H9 (cell line): ENCODE results near the gene TRNT1. TPM values are rescaled to one million over a fixed set of nuclear protein-coding genes. Genes with fewer than 3 reads are reported as not detected.

ENCODE experiments used
- DNase-seq: peaks from one replicate; pipeline ENCODE4 v3.0.0-alpha.2; 2017
- H2AFZ ChIP-seq: one replicate; pipeline ENCODE4 v1.6.1; 2013; ENCODE audit warnings: mild to moderate bottlenecking, low read length, control low read depth, moderate library complexity
- H2AK5ac ChIP-seq: 2 replicates; pipeline ENCODE4 v1.6.1; 2013; ENCODE audit warnings: low read length, control low read depth, mixed read lengths; ENCODE audit not compliant: insufficient read length
- H2BK120ac ChIP-seq: one replicate; pipeline ENCODE4 v1.6.1; 2013; ENCODE audit warnings: low read depth, mild to moderate bottlenecking, low read length, control low read depth, inconsistent platforms; ENCODE audit not compliant: poor library complexity, severe bottlenecking
- H2BK12ac ChIP-seq: 2 replicates; pipeline ENCODE4 v1.6.1; 2013; ENCODE audit warnings: low read length, control low read depth, mixed read lengths, low read depth; ENCODE audit not compliant: insufficient read length
- H2BK15ac ChIP-seq: 2 replicates; pipeline ENCODE4 v1.6.1; 2013; ENCODE audit warnings: low read depth, low read length, control low read depth
- H2BK20ac ChIP-seq: one replicate; pipeline ENCODE4 v1.6.1; 2013; ENCODE audit warnings: low read depth, mild to moderate bottlenecking, low read length, control low read depth, inconsistent platforms; ENCODE audit not compliant: poor library complexity, severe bottlenecking
- H2BK5ac ChIP-seq: 2 replicates; pipeline ENCODE4 v1.6.1; 2013; ENCODE audit warnings: low read length, control low read depth, mixed read lengths; ENCODE audit not compliant: insufficient read length
- H3K14ac ChIP-seq: 2 replicates; pipeline ENCODE4 v1.6.1; 2013; ENCODE audit warnings: low read length, control low read depth; ENCODE audit not compliant: insufficient read depth
- H3K18ac ChIP-seq: 2 replicates; pipeline ENCODE4 v1.6.1; 2013; ENCODE audit warnings: low read depth, mild to moderate bottlenecking, mixed read lengths, low read length, control low read depth; ENCODE audit not compliant: insufficient read length
- H3K23ac ChIP-seq: 2 replicates; pipeline ENCODE4 v1.6.1; 2013; ENCODE audit warnings: low read length, control low read depth, mixed read lengths, low read depth; ENCODE audit not compliant: insufficient read length
- H3K23me2 ChIP-seq: 2 replicates; pipeline ENCODE4 v1.6.1; 2013; ENCODE audit warnings: low read depth, mild to moderate bottlenecking, mixed read lengths, low read length, control low read depth; ENCODE audit not compliant: insufficient read length, poor library complexity, severe bottlenecking
- H3K27ac ChIP-seq: 2 replicates; pipeline ENCODE4 v1.5.1; 2013; ENCODE audit warnings: low read length, control low read depth, mixed read lengths, low read depth; ENCODE audit not compliant: insufficient read length
- H3K27me3 ChIP-seq: 2 replicates; pipeline ENCODE4 v1.6.1; 2013; ENCODE audit warnings: low read length, control low read depth, inconsistent platforms; ENCODE audit not compliant: insufficient read depth
- H3K4ac ChIP-seq: 2 replicates; pipeline ENCODE4 v1.6.1; 2013; ENCODE audit warnings: low read depth, mild to moderate bottlenecking, control low read depth, inconsistent platforms, low read length, moderate library complexity
- H3K4me1 ChIP-seq: 2 replicates; pipeline ENCODE4 v1.6.1; 2013; ENCODE audit warnings: low read length, control low read depth, inconsistent platforms; ENCODE audit not compliant: insufficient read depth
- H3K4me2 ChIP-seq: 2 replicates; pipeline ENCODE4 v1.6.1; 2013; ENCODE audit warnings: low read length, control low read depth, mixed read lengths; ENCODE audit not compliant: insufficient read length, insufficient read depth
- H3K56ac ChIP-seq: 2 replicates; pipeline ENCODE4 v1.6.1; 2013; ENCODE audit warnings: low read depth, mild to moderate bottlenecking, mixed read lengths, low read length, control low read depth; ENCODE audit not compliant: insufficient read length
- H3K79me1 ChIP-seq: 2 replicates; pipeline ENCODE4 v1.6.1; 2013; ENCODE audit warnings: low read depth, mild to moderate bottlenecking, moderate library complexity, low read length, control low read depth, inconsistent platforms; ENCODE audit not compliant: insufficient read depth, poor library complexity, severe bottlenecking
- H3K79me2 ChIP-seq: 2 replicates; pipeline ENCODE4 v1.6.1; 2013; ENCODE audit warnings: low read length, control low read depth, inconsistent platforms; ENCODE audit not compliant: insufficient read depth
- H3K9ac ChIP-seq: 2 replicates; pipeline ENCODE4 v1.6.1; 2013; ENCODE audit warnings: low read length, control low read depth, mixed read lengths; ENCODE audit not compliant: insufficient read length; ENCODE audit errors: extremely low read depth
- H3K9me3 ChIP-seq: one replicate; pipeline ENCODE4 v1.6.1; 2013; ENCODE audit warnings: low read depth, low read length, inconsistent platforms; ENCODE audit not compliant: control insufficient read depth
- H3T11ph ChIP-seq: one replicate; pipeline ENCODE4 v1.6.1; 2013; ENCODE audit warnings: mild to moderate bottlenecking, low read length, control low read depth, inconsistent platforms
- H4K20me1 ChIP-seq: one replicate; pipeline ENCODE4 v1.6.1; 2013; ENCODE audit not compliant: control insufficient read depth, insufficient read length, insufficient read depth
- H4K5ac ChIP-seq: 2 replicates; pipeline ENCODE4 v1.6.1; 2013; ENCODE audit warnings: low read depth, mild to moderate bottlenecking, mixed read lengths, low read length, control low read depth; ENCODE audit not compliant: insufficient read length
- H4K8ac ChIP-seq: replicated peaks from 2 replicates; pipeline ENCODE4 v1.6.1; 2013; ENCODE audit warnings: low read length, control low read depth, mixed read lengths, low read depth; ENCODE audit not compliant: insufficient read length
- H4K91ac ChIP-seq: 2 replicates; pipeline ENCODE4 v1.6.1; 2013; ENCODE audit warnings: low read depth, mild to moderate bottlenecking, moderate library complexity, mixed read lengths, low read length, control low read depth; ENCODE audit not compliant: insufficient read length
- H3K27ac Mint-ChIP-seq, 3 experiments: 2 replicates in 2 of 3; 3 replicates in 1 of 3; pipeline ENCODE4 v1.8.0; 2020 to 2021; ENCODE audit warnings: mixed read lengths in 3 of 3, mild to moderate bottlenecking in 1 of 3, moderate library complexity in 1 of 3
- H3K27me3 Mint-ChIP-seq: 2 replicates; pipeline ENCODE4 v1.8.0; 2021; ENCODE audit warnings: low read depth, mild to moderate bottlenecking, moderate library complexity, mixed read lengths
- H3K36me3 Mint-ChIP-seq, 3 experiments: 2 replicates in 2 of 3; 3 replicates in 1 of 3; pipeline ENCODE4 v1.8.0; 2020 to 2021; ENCODE audit warnings: low read depth in 3 of 3, mixed read lengths in 3 of 3; ENCODE audit not compliant: insufficient read depth in 1 of 3
- H3K4me1 Mint-ChIP-seq, 2 experiments: 2 replicates each; pipeline ENCODE4 v1.8.0; 2020; ENCODE audit warnings: mixed read lengths in 2 of 2
- H3K4me3 Mint-ChIP-seq, 2 experiments: 2 replicates in 1 of 2; 3 replicates in 1 of 2; pipeline ENCODE4 v1.8.0; 2020 to 2021; ENCODE audit warnings: mild to moderate bottlenecking in 2 of 2, mixed read lengths in 2 of 2, moderate library complexity in 1 of 2
- H3K9me3 Mint-ChIP-seq, 2 experiments: 2 replicates in 1 of 2; 3 replicates in 1 of 2; pipeline ENCODE4 v1.8.0; 2020; ENCODE audit warnings: mild to moderate bottlenecking in 2 of 2, mixed read lengths in 2 of 2, moderate library complexity in 1 of 2
- WGBS: extraction: QIAGEN DNeasy Blood & Tissue Kit; methylation state at CpG from one replicate; pipeline ENCODE4 v1.1.7; 2013; ENCODE audit warnings: missing lambda C conversion rate, low lambda C conversion rate, mixed read lengths; ENCODE audit not compliant: insufficient read length; ENCODE audit errors: extremely low coverage; 5-methylcytosine and 5-hydroxymethylcytosine counted together
- total RNA-seq: library from RNA; stranded (reverse); gene quantifications from 2 replicates; pipeline ENCODE4 v1.2.1, GENCODE V29; 2021
- TF ChIP-seq, protein P1 (sequence below): fragments of 200-600 bp; sonication (generic); conservative IDR thresholded peaks from 3 replicates; pipeline ENCODE4 v1.8.0; 2021; ENCODE audit warnings: antibody characterized with exemption, mild to moderate bottlenecking

TRNT1 gene
- total RNA-seq, 1 experiment from 2014 or later = 49.2 TPM

DNA sequence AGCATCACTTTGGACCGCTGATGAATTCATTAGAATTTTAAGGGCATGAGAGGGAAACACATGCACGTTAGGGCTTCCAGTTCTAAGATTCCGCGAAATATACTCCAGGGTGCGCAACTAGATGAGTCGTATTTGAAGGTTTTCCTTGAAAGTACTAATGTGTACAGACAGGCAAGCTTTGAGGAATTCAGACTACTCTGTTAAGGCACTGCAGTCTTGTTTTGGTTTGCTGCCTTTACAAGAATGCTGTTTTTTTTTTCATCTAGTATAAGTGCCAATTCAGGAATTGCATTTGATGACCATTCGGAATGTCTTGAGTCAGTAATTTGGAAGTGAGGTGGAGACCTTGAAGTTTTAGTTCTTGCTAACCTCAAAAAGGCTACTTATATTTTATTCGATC lies 19.1 kb downstream of the TRNT1 start:
- no peaks in the 10 kb centered on the region for H3K4me1 Mint-ChIP-seq
- H2AFZ ChIP-seq = no peak overlapping the region
- H3K27me3 ChIP-seq = no peaks in the 10 kb centered on the region
- TF ChIP-seq, protein P1, sequence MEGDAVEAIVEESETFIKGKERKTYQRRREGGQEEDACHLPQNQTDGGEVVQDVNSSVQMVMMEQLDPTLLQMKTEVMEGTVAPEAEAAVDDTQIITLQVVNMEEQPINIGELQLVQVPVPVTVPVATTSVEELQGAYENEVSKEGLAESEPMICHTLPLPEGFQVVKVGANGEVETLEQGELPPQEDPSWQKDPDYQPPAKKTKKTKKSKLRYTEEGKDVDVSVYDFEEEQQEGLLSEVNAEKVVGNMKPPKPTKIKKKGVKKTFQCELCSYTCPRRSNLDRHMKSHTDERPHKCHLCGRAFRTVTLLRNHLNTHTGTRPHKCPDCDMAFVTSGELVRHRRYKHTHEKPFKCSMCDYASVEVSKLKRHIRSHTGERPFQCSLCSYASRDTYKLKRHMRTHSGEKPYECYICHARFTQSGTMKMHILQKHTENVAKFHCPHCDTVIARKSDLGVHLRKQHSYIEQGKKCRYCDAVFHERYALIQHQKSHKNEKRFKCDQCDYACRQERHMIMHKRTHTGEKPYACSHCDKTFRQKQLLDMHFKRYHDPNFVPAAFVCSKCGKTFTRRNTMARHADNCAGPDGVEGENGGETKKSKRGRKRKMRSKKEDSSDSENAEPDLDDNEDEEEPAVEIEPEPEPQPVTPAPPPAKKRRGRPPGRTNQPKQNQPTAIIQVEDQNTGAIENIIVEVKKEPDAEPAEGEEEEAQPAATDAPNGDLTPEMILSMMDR = no peak
- H3K9ac ChIP-seq = no peak overlapping the region
- no peaks in the 10 kb centered on the region for H3K23me2 ChIP-seq
- no peak overlapping the region for H2BK15ac ChIP-seq
- H4K5ac ChIP-seq = no peak overlapping the region
- H3K14ac ChIP-seq = no peak overlapping the region
- no peaks in the 10 kb centered on the region for H3K9me3 Mint-ChIP-seq
- H3K4me3 Mint-ChIP-seq = no peak overlapping the region
- no peak overlapping the region for H3T11ph ChIP-seq
- no peaks in the 10 kb centered on the region for H3K27me3 Mint-ChIP-seq
- H2AK5ac ChIP-seq = no peak overlapping the region
- no peak overlapping the region for H4K91ac ChIP-seq
- no peak overlapping the region for H3K4me2 ChIP-seq
- no peaks in the 10 kb centered on the region for H3K79me1 ChIP-seq
- no peaks in the 10 kb centered on the region for H4K20me1 ChIP-seq
- H3K4ac ChIP-seq = no peak overlapping the region
- no CpG with 5 or more reads among the region's 8 CpGs for WGBS
- H3K23ac ChIP-seq = no peak overlapping the region
- DNase-seq = no peak
- H3K18ac ChIP-seq = no peak overlapping the region
- no peak overlapping the region for H3K27ac ChIP-seq
- H2BK12ac ChIP-seq = no peak overlapping the region
- H3K56ac ChIP-seq = no peak overlapping the region
- H2BK120ac ChIP-seq = no peak overlapping the region
- no peak overlapping the region; a peak in 1 of 7 replicates for H3K27ac Mint-ChIP-seq
- no peak overlapping the region for H2BK5ac ChIP-seq
- no peaks in the 10 kb centered on the region; the same call in 1 of the 2 replicates for H3K79me2 ChIP-seq
- no peak overlapping the region for H2BK20ac ChIP-seq
- H3K9me3 ChIP-seq = no peaks in the 10 kb centered on the region
- H3K4me1 ChIP-seq = no peaks in the 10 kb centered on the region
- no peak overlapping the region for H4K8ac ChIP-seq
- H3K36me3 Mint-ChIP-seq = peaks cover 40 to 88% (median 79%) of the 10 kb centered on the region in 3 experiments; a peak in 6 of 7 replicates
